ENCODE measurements around the gene RUNX1. TPM values are rescaled to one million over a fixed set of nuclear protein-coding genes. Genes with fewer than 3 reads are reported as not detected.

RUNX1 gene
- polyA plus RNA-seq, 1 of the 3 experiments (the other 2 are of a cell fraction), result 17.1 TPM

DNA sequence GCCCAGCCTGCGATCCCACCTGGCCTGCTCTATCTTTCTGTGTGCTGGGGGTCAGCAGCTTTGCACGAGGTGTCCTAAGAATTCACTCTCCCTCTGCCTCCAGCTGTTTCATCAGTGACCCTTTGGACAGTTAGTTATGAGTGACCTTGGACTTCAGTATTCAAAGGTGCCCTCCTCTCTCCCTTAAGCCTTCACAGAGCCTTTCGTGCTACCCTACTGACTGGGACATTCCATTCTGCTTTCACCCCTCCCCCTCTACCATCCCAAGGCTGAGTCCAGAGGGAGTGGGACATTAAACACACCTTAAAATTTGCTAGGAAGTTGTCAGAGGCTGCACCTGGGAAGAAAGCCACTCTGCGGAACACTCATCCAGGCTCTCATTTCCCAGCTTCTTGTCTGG is 208.4 kb downstream of the RUNX1 start:
- Histone ChIP-seq H3K9ac (no peak overlapping the region), H3K79me2 (ENCODE audit: insufficient read depth) (peaks cover 72% of the 10 kb centered on the region), H3K9me2 (no peaks in the 10 kb centered on the region), H3K27me3 (ENCODE audit: insufficient read depth) (no peaks in the 10 kb centered on the region), H3K4me3 (ENCODE audit: low read depth in 2 of 2, low read length in 1 of 2) (no peak overlapping the region), H3K4me2 (no peak overlapping the region), H3K4me1 (ENCODE audit: control insufficient read depth in 1 of 2, insufficient read depth in 2 of 2, low read depth in 1 of 2, low read length in 1 of 2) (peaks cover 11 to 20% of the 10 kb centered on the region in 2 experiments; a peak in 3 of 4 replicates), H3K27ac (ENCODE audit: low read depth in 2 of 2, low read length in 1 of 2) (no peak overlapping the region), H4K20me1 (ENCODE audit: insufficient read depth) (peaks cover 80% of the 10 kb centered on the region), H3K36me3 (replicated peaks in 1 of 2; ENCODE audit: control insufficient read depth in 1 of 2, insufficient read depth in 2 of 2, low read length in 1 of 2) (peaks cover 16 to 57% of the 10 kb centered on the region in 2 experiments), H3K9me3 (no peaks in the 10 kb centered on the region), H2AFZ (ENCODE audit: low read depth) (no peak overlapping the region), H3F3A (replicated peaks; ENCODE audit: insufficient read depth) (peaks cover 30% of the 10 kb centered on the region)
- CTCF ChIA-PET, result interaction anchor here (1.4 kb wide), 2 partner anchors 12 to 16 kb away, joined by 3 to 5 read pairs; no protein-coding TSS in a partner anchor
- POLR2A ChIA-PET, result no interaction called here
- TF ChIP-seq, protein P1, sequence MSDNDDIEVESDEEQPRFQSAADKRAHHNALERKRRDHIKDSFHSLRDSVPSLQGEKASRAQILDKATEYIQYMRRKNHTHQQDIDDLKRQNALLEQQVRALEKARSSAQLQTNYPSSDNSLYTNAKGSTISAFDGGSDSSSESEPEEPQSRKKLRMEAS (IDR thresholded peaks at IDR 0.05; ENCODE audit: low read depth), result no peak
- TF ChIP-seq MEF2A (IDR thresholded peaks at IDR 0.05; ENCODE audit: borderline replicate concordance, low read depth), result no peak
- TF ChIP-seq, protein P2, sequence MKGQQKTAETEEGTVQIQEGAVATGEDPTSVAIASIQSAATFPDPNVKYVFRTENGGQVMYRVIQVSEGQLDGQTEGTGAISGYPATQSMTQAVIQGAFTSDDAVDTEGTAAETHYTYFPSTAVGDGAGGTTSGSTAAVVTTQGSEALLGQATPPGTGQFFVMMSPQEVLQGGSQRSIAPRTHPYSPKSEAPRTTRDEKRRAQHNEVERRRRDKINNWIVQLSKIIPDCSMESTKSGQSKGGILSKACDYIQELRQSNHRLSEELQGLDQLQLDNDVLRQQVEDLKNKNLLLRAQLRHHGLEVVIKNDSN (IDR thresholded peaks at IDR 0.05; ENCODE audit: borderline replicate concordance, low read depth), result no peak
- TF ChIP-seq TAF1 (IDR thresholded peaks at IDR 0.05; ENCODE audit: borderline replicate concordance, low read depth, low read length), result no peak
- no peak for TF ChIP-seq REST (IDR thresholded peaks at IDR 0.05; ENCODE audit: low read depth, low read length)
- TF ChIP-seq RAD21 (IDR thresholded peaks at IDR 0.05; ENCODE audit: low read length), result no peak
- 87% methylated on average over 4 of the region's 4 CpGs for WGBS (ENCODE audit: low lambda C conversion rate)
- no peak for DNase-seq

- H4K20me1 ChIP-seq (ENCODE audit: insufficient read depth), result peaks cover 71% of the 10 kb centered on the region
- CTCF ChIA-PET, result no interaction called here
Observed at GRCh38 chr21:34838956-34839820, 209.9 kb downstream of the RUNX1 start.

More at GRCh38 chr21:34838956-34839820, 209.9 kb downstream of the RUNX1 start:
- Histone ChIP-seq H3K4me3 (ENCODE audit: low read depth in 2 of 2, low read length in 1 of 2) (no peak overlapping the region), H3K36me3 (replicated peaks in 1 of 2; ENCODE audit: control insufficient read depth in 1 of 2, insufficient read depth in 2 of 2, low read length in 1 of 2) (peaks cover 12 to 46% of the 10 kb centered on the region in 2 experiments), H3K9ac (no peak overlapping the region), H3K4me1 (ENCODE audit: control insufficient read depth in 1 of 2, insufficient read depth in 2 of 2, low read depth in 1 of 2, low read length in 1 of 2) (peaks cover 22 to 26% of the 10 kb centered on the region in 2 experiments; a peak in 3 of 4 replicates), H3K27ac (ENCODE audit: low read depth in 2 of 2, low read length in 1 of 2) (no peak overlapping the region), H3K4me2 (no peak overlapping the region), H3K79me2 (ENCODE audit: insufficient read depth) (peaks cover 72% of the 10 kb centered on the region), H3K9me3 (no peaks in the 10 kb centered on the region), H3F3A (replicated peaks; ENCODE audit: insufficient read depth) (peaks cover 34% of the 10 kb centered on the region), H3K27me3 (ENCODE audit: insufficient read depth) (no peaks in the 10 kb centered on the region), H2AFZ (ENCODE audit: low read depth) (no peak overlapping the region), H3K9me2 (no peaks in the 10 kb centered on the region)
- no peak for DNase-seq
- POLR2A ChIA-PET, result no interaction called here
- no peak for TF ChIP-seq RCOR1 (IDR thresholded peaks at IDR 0.05; ENCODE audit: low read length)
- 96% methylated on average over 13 of the region's 14 CpGs for WGBS (ENCODE audit: low lambda C conversion rate)
